HepG2 (cell line): ENCODE measurements around the gene SDK2. TPM values are rescaled to one million over a fixed set of nuclear protein-coding genes. Genes with fewer than 3 reads are reported as not detected.

Experiments used
- ATAC-seq: fragments of 200-7000 bp; cut with Tn5 transposase; 3 replicates; pipeline ENCODE4 v1.9.1; 2020; ENCODE audit warnings: mild to moderate bottlenecking, moderate library complexity
- BruUV-seq: library from RNA; stranded (reverse); fragments of 400-500 nt; replicated peaks from 2 replicates; lab custom pipeline; 2021; lab: Mats Ljungman, UMichigan
- CTCF ChIA-PET: fragments of 300-600 bp; formaldehyde crosslinking; extraction: SDS; loops from one replicate; lab custom pipeline; 2021; ENCODE audit warnings: low total read pairs, inconsistent platforms, low intra/inter-chr PET ratio; lab: Yijun Ruan, JAX
- POLR2A ChIA-PET: fragments of 350-600 bp; sonication (Branson Sonifier 250); formaldehyde crosslinking; loops from one replicate; lab custom pipeline; 2020; ENCODE audit warnings: antibody characterized with exemption, inconsistent platforms; lab: Yijun Ruan, JAX
- DNase-seq: peaks from one replicate; pipeline ENCODE4 v3.0.0-alpha.2; 2015; ENCODE audit warnings: low spot score
- FAIRE-seq: peaks from 3 replicates; lab custom pipeline; 2011; peaks lifted over from hg19 to GRCh38; lab: Jason Lieb, UNC
- H2AFZ ChIP-seq: one replicate; pipeline ENCODE4 v1.6.1; 2011; ENCODE audit warnings: low read length, inconsistent platforms
- H3K27ac ChIP-seq: fragments of 300-600 bp; 3 replicates; pipeline ENCODE4 v1.8.0; 2011; ENCODE audit warnings: mixed run types, mild to moderate bottlenecking, mixed read lengths, low read length, inconsistent platforms; ENCODE audit not compliant: insufficient read depth; ENCODE audit errors: extremely low read length
- H3K27me3 ChIP-seq, 2 experiments: fragments of 200-600 bp in 1 of 2; 2 replicates in 1 of 2; 3 replicates in 1 of 2; pipeline versions ENCODE4 v1.6.0 to v1.8.0; 2011; ENCODE audit warnings: low read length in 2 of 2, mild to moderate bottlenecking in 2 of 2, moderate library complexity in 2 of 2, inconsistent platforms in 1 of 2; ENCODE audit not compliant: insufficient read depth in 2 of 2, control insufficient read depth in 1 of 2
- H3K36me3 ChIP-seq, 2 experiments: fragments of 200-600 bp in 1 of 2; replicated peaks in 1 of 2; 2 replicates in 1 of 2; 3 replicates in 1 of 2; pipeline versions ENCODE4 v1.5.1 to v1.8.0; 2011; ENCODE audit warnings: low read length in 2 of 2, inconsistent platforms in 1 of 2; ENCODE audit not compliant: insufficient read depth in 2 of 2, control insufficient read depth in 1 of 2
- H3K4me1 ChIP-seq: 2 replicates; pipeline ENCODE4 v1.5.1; 2012; ENCODE audit warnings: low read length, inconsistent platforms; ENCODE audit not compliant: insufficient read depth
- H3K4me2 ChIP-seq: 2 replicates; pipeline ENCODE4 v1.6.0; 2011; ENCODE audit warnings: low read depth, low read length, inconsistent platforms
- H3K4me3 ChIP-seq, 3 experiments: fragments of 200-600 bp in 1 of 3; sonication (generic), shearing (Covaris generic) in 1 of 3; replicated peaks in 1 of 3; 2 replicates each; pipeline ENCODE4 v1.5.1; 2011 to 2016; ENCODE audit warnings: low read length in 3 of 3, inconsistent platforms in 2 of 3, low read depth in 2 of 3, mild to moderate bottlenecking in 2 of 3, control low read depth in 1 of 3, mixed read lengths in 1 of 3; ENCODE audit not compliant: insufficient read depth in 1 of 3
- H3K79me2 ChIP-seq: one replicate; pipeline ENCODE4 v1.6.1; 2011; ENCODE audit warnings: low read length, inconsistent platforms; ENCODE audit not compliant: insufficient read depth
- H3K9ac ChIP-seq: 2 replicates; pipeline ENCODE4 v1.6.0; 2011; ENCODE audit warnings: mild to moderate bottlenecking, low read depth, low read length, inconsistent platforms; ENCODE audit not compliant: insufficient read depth
- H3K9me3 ChIP-seq: 2 replicates; pipeline ENCODE4 v1.5.1; 2012; ENCODE audit warnings: mild to moderate bottlenecking, low read length
- H4K20me1 ChIP-seq: 2 replicates; pipeline ENCODE4 v1.6.0; 2011; ENCODE audit warnings: inconsistent platforms, mild to moderate bottlenecking, low read length, moderate library complexity; ENCODE audit not compliant: insufficient read depth
- ELF3 ChIP-seq: IDR thresholded peaks from 2 replicates; pipeline ENCODE4 v1.6.1; 2016; ENCODE audit warnings: missing genetic modification reagents, missing compliant biosample characterization
- HDAC6 ChIP-seq: fragments of 200-600 bp; sonication (generic); IDR thresholded peaks from 2 replicates; pipeline ENCODE4 v1.7.0; 2017; ENCODE audit warnings: mild to moderate bottlenecking, antibody characterized with exemption, low read length, low read depth
- JUNB ChIP-seq: sonication (generic); formaldehyde crosslinking; IDR thresholded peaks from 2 replicates; pipeline ENCODE4 v1.8.0; 2022; ENCODE audit warnings: missing genetic modification reagents, mild to moderate bottlenecking, borderline replicate concordance
- MYC ChIP-seq: sonication (generic); formaldehyde crosslinking; IDR thresholded peaks from 2 replicates; pipeline ENCODE4 v1.9.0; 2021; ENCODE audit warnings: missing genetic modification reagents, borderline replicate concordance
- MYNN ChIP-seq: sonication (generic); formaldehyde crosslinking; IDR thresholded peaks from 2 replicates; pipeline ENCODE4 v1.4.0; 2020; ENCODE audit warnings: mild to moderate bottlenecking, low read depth, missing genetic modification reagents
- NCOR1 ChIP-seq: fragments of 200-600 bp; sonication (generic); IDR thresholded peaks from 2 replicates; pipeline ENCODE4 v1.7.0; 2017; ENCODE audit warnings: antibody characterized with exemption, low read length, borderline replicate concordance
- NFRKB ChIP-seq: fragments of 450-650 bp; IDR thresholded peaks from 2 replicates; pipeline ENCODE4 v1.6.1; 2017
- PCBP1 ChIP-seq: fragments of 200-400 bp; formaldehyde crosslinking; IDR thresholded peaks from 2 replicates; pipeline ENCODE4 v1.6.1; 2017; ENCODE audit warnings: mild to moderate bottlenecking, low read depth, low read length, borderline replicate concordance
- SCMH1 ChIP-seq: sonication (generic); formaldehyde crosslinking; IDR thresholded peaks from 2 replicates; pipeline ENCODE4 v1.9.0; 2021; ENCODE audit warnings: missing genetic modification reagents, mild to moderate bottlenecking, borderline replicate concordance
- SIN3B ChIP-seq: fragments of 150-350 bp; IDR thresholded peaks from 2 replicates; pipeline ENCODE4 v1.6.1; 2014; ENCODE audit warnings: low read length
- SP5 ChIP-seq: IDR thresholded peaks from 2 replicates; pipeline ENCODE4 v1.6.1; 2016; ENCODE audit warnings: low read depth, borderline replicate concordance
- ZNF124 ChIP-seq: sonication (generic); formaldehyde crosslinking; IDR thresholded peaks from 2 replicates; pipeline ENCODE4 v1.4.0; 2020; ENCODE audit warnings: missing genetic modification reagents
- ZZZ3 ChIP-seq: sonication (generic); formaldehyde crosslinking; IDR thresholded peaks from 2 replicates; pipeline ENCODE4 v1.4.0; 2020; ENCODE audit warnings: missing genetic modification reagents, mild to moderate bottlenecking, borderline replicate concordance
- WGBS: methylation state at CpG from one replicate; pipeline ENCODE4 v1.1.6; 2017; ENCODE audit warnings: low lambda C conversion rate; 5-methylcytosine and 5-hydroxymethylcytosine counted together
- in situ Hi-C: cut with HindIII; loops from 2 replicates; pipeline ENCODE4 v1.10.0; 2017; ENCODE audit warnings: low pct_unique_long_range_greater_than_20kb; ENCODE audit not compliant: extremely low pct_ligation_motif_present
- intact Hi-C: fragments of 100-400 bp; cut with micrococcal nuclease; formaldehyde crosslinking; loops from one replicate; pipeline ENCODE4 v1.10.0; 2022; ENCODE audit not compliant: unreplicated experiment
- polyA plus RNA-seq, 8 experiments: library from polyadenylated mRNA; depleted of rRNA in 3 of 8; stranded (reverse) in 7 of 8; unstranded in 1 of 8; fragments of >200 nt; fragmentation: Illumina TruSeq in 4 of 8; extraction: Trizol in 4 of 8; gene quantifications; 2 replicates each; pipeline versions ENCODE4 v1.2.1 to v1.2.3, GENCODE V29; 2011 to 2016; ENCODE audit warnings: low read depth in 4 of 8, missing spikeins in 1 of 8, mixed read lengths in 1 of 8; ENCODE audit not compliant: insufficient read depth in 1 of 8
- total RNA-seq, 5 experiments: library from RNA; depleted of rRNA; stranded (reverse); fragments of >200 nt; fragmentation: Illumina TruSeq; extraction: Trizol; gene quantifications; 2 replicates each; pipeline ENCODE4 v1.2.3, GENCODE V29; 2016; ENCODE audit warnings: low read depth in 1 of 5
- TF ChIP-seq, protein P1 (sequence below): sonication (generic); formaldehyde crosslinking; IDR thresholded peaks from 2 replicates; pipeline ENCODE4 v1.8.1; 2022; ENCODE audit warnings: low read depth, mild to moderate bottlenecking, missing genetic modification reagents

The SDK2 gene
- total and polyA plus RNA-seq, 2 of the 13 experiments (the other 11 are each of a cell fraction or from before 2014, with no cell fraction given), result not detected

DNA sequence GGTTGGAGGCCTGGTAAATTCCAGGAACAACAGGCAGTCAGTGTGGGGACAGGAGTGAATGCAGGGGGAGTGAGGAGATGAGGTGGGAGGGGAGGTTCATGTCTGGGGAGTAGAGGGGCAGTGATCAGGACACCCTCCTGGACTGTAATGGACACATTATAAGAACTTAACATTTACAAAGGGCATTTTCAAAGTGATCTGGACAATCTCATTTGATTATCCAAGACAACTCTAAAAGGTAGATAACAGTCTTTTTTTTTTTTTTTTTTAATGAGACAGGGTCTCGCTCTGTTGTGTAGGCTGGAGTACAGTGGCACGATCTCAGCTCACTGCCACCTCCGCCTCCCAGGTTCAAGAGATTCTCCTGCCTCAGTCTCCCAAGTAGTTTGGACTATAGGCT lies 5.7 kb downstream of the SDK2 start:
- CTCF ChIA-PET, result no interaction called here
- POLR2A ChIA-PET, result no interaction called here
- intact Hi-C loops, result no loop called here
- Histone ChIP-seq H3K27ac (no peak overlapping the region), H4K20me1 (no peaks in the 10 kb centered on the region; the same call in 1 of the 2 replicates), H3K9me3 (no peaks in the 10 kb centered on the region), H3K4me2 (no peak overlapping the region), H3K9ac (no peak overlapping the region), H3K36me3 (no peaks in the 10 kb centered on the region), H3K79me2 (no peaks in the 10 kb centered on the region), H3K27me3 (peaks cover 23 to 76% of the 10 kb centered on the region in 2 experiments), H2AFZ (no peak overlapping the region), H3K4me1 (peaks cover 5% of the 10 kb centered on the region; the same call in 1 of the 2 replicates), H3K4me3 (no peak overlapping the region)
- in situ Hi-C loops, result no loop called here
- no TSS peak for BruUV-seq
- FAIRE-seq, result no peak
- TF ChIP-seq ZZZ3 (CRISPR knock-in tag) (no peak), SCMH1 (CRISPR knock-in tag) (no peak), PCBP1 (no peak), ZNF124 (CRISPR knock-in tag) (no peak), MYNN (no peak), SP5 (CRISPR knock-in tag) (no peak), NCOR1 (no peak), SIN3B (no peak), JUNB (no peak), MYC (CRISPR knock-in tag) (no peak), HDAC6 (no peak), ELF3 (CRISPR knock-in tag) (no peak), NFRKB (no peak)
- TF ChIP-seq, protein P1, sequence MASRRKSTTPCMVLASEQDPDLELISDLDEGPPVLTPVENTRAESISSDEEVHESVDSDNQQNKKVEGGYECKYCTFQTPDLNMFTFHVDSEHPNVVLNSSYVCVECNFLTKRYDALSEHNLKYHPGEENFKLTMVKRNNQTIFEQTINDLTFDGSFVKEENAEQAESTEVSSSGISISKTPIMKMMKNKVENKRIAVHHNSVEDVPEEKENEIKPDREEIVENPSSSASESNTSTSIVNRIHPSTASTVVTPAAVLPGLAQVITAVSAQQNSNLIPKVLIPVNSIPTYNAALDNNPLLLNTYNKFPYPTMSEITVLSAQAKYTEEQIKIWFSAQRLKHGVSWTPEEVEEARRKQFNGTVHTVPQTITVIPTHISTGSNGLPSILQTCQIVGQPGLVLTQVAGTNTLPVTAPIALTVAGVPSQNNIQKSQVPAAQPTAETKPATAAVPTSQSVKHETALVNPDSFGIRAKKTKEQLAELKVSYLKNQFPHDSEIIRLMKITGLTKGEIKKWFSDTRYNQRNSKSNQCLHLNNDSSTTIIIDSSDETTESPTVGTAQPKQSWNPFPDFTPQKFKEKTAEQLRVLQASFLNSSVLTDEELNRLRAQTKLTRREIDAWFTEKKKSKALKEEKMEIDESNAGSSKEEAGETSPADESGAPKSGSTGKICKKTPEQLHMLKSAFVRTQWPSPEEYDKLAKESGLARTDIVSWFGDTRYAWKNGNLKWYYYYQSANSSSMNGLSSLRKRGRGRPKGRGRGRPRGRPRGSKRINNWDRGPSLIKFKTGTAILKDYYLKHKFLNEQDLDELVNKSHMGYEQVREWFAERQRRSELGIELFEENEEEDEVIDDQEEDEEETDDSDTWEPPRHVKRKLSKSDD (CRISPR knock-in tag), result no peak
- no peak for ATAC-seq
- WGBS, result 63% methylated on average over 3 of the region's 3 CpGs
- DNase-seq, result no peak
